T-helper 9 cell (primary cell): ENCODE measurements around the gene CCNL2.
"Not testable (repeated sequence)": the region's sequence is repeated elsewhere in the genome, so short reads cannot be mapped to it uniquely, and the experiment has no call there.

Experiments
- DNase-seq: peaks from one replicate; pipeline ENCODE4 v3.0.0-alpha.2; 2020

The CCNL2 gene

DNA sequence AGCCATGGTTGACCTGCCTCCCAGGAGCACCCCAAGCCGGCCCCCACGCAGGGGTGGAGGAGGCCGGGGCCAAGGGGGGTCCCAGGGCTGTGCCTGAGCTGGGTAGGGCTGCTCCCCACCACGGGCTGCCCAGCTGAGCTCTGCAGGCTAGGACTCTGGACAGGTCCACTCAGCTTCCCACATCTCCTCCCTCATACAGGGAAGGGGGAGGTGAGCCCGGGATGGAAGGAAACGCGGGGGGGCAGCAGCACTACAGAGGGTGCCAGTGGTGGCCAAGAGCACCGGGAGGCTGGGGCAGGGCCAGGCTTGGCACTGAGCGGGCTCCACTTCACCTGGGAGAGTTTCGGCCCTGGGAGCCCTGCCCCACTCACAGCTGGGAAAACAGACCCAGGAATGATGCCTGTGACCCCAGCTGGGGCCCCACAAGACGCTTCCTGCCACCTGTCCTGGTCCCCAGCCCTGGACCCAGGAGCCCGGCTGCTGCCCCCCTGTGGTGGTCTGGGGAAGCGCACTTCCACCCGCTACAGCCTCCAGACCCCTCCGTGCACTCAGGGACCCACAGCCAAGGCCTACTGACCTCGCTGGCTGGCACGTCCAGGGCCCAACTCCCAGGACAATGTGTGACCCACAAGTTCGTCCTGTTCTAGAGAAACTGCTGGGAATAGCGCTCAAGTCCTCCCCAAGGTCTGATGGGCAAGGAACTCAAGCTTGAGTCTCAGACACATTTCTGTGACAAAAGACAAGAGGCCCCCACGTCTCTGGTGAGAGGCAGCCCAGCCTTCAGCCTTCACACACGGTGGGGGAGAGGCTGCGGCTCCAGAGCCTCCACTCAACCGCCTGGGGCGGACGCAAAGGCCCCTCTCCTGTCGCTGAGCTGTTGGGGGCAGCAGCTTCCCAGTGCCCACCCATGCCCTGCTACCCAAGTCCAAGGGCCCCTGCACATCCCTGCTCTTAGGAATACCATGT is 27.1 kb downstream of the CCNL2 start:
- peak; percentile 77 for DNase-seq

DNA sequence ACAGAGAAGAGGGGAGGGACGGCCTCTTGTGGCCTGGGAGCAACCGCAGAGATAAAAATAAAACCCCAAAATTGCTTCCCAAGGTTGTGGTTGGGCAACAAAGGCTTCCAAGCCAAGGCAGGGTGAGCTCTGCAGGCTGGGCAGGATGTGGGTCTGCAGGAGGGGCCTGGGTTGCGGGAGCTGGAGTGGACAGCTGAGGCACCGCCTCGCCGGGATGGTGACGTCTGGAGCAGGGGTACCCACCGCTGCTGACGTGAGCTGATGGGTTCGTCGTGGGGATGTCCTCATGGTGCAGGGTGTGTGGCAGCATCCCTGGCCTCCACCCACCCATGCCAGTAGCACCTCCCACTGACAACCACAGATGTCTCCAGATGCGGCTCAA is 27.8 kb downstream of the CCNL2 start:
- peak; percentile 73 for DNase-seq

GRCh38 chr1:1370771-1371300 is 28.3 kb downstream of the CCNL2 start:
- no peak for DNase-seq

- DNase-seq, result not testable (repeated sequence)
These were observed 29.0 kb downstream of the CCNL2 start for GRCh38 chr1:1370094-1370493.

- no peak for DNase-seq
These were observed 31.8 kb downstream of the CCNL2 start for GRCh38 chr1:1367315-1367714.

GRCh38 chr1:1366699-1367066 is 32.5 kb downstream of the CCNL2 start:
- DNase-seq, result no peak

GRCh38 chr1:1365875-1366698 is 33.0 kb downstream of the CCNL2 start:
- DNase-seq, result no peak

DNA sequence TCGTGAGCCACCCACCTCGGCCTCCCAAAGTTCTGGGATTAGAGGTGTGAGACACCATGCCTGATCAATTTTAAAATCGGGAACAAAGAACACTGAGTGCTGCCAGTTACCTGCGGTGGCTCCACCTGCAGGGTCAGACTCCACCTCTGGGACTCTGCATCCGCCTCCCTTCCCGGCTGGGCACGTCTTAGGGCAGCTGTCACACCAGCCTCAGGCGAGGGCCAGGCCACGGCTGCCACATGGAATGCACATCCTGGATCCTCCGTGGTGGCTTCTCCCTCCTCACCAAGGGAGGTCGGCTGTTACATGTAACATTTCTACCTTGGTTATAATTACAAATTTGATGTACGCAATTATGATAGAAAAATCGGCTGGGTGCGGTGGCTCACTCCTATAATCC is 34.9 kb downstream of the CCNL2 start:
- no peak for DNase-seq

DNA sequence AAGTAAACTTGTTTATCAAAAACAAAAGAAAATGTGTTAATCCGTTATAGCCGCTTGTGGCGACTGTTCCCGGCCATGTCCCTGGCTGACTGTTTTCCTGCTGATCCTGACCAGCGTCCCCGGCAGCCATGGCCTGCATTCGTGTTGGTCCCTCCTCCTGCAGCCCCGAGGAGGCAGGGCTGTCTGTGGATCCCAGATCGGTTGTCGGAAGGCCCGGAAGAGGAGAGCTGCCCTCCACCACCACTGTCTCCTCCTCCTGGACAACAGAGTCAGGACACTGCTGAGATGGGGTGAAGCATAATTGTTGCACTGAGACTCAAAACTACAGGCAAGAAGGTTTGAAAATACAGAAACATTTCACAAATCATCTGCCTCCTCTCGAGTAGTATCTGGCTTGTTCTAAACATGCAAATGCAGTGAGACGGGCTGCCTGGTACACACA is 37.1 kb downstream of the CCNL2 start:
- DNase-seq, result no peak

GRCh38 chr1:1361233-1361981 is 37.7 kb downstream of the CCNL2 start:
- no peak for DNase-seq

GRCh38 chr1:1360506-1361169 is 38.5 kb downstream of the CCNL2 start:
- no peak for DNase-seq

- DNase-seq, result no peak
These were observed 39.3 kb downstream of the CCNL2 start for GRCh38 chr1:1359664-1360468.

DNA sequence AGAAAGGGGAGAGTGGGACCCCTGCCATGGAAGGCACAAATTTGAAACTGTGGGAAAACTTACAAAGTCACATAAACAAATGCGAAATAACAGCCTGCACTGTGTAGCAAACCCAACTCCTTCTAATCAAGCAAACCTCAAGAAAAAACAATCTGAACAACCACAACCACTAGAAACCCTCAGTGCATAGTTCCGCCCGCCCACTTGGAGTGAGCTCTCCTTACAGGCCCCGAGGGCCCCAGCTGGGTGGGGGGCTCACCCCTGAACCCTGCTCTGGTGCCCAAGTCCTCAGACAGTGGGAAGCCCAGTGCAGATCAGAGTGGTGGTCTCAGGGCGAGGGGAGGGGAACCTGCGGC is 39.8 kb downstream of the CCNL2 start:
- no peak for DNase-seq

GRCh38 chr1:1358433-1359271 is 40.5 kb downstream of the CCNL2 start, which contains the start of gene MXRA8:
Gene MXRA8 (minus strand): TSS chr1:1358555. CDS start chr1:1358504, 51 bp downstream.
- DNase-seq, result no peak

DNA sequence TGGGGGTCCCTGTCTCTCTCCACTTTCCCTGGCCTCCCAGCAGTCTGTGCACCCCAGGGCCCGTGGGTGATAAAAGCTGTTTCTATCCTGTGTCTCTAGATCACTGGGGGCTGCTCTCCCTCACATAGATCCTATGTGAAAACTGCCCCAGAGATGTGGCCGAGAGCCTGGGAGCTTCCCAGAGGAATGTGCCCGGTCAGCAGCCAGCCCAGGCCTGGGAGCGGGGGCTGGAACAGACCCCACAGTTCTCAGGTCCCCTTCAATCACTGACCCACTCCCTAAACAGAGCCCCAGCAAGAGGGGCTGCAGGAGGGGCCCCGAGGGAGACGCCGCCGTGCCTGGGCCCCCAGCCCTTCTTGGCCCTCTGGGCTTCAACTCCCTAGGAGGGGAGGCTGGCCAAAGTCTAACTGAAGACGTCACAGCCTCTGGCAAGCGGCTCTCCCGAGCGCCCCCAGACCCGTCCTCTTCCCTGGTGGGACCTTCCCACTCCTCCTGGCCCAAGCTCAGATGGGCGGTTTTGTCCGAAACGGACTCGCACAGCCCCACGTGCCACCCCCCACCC is 41.2 kb downstream of the CCNL2 start:
- DNase-seq, result no peak

DNA sequence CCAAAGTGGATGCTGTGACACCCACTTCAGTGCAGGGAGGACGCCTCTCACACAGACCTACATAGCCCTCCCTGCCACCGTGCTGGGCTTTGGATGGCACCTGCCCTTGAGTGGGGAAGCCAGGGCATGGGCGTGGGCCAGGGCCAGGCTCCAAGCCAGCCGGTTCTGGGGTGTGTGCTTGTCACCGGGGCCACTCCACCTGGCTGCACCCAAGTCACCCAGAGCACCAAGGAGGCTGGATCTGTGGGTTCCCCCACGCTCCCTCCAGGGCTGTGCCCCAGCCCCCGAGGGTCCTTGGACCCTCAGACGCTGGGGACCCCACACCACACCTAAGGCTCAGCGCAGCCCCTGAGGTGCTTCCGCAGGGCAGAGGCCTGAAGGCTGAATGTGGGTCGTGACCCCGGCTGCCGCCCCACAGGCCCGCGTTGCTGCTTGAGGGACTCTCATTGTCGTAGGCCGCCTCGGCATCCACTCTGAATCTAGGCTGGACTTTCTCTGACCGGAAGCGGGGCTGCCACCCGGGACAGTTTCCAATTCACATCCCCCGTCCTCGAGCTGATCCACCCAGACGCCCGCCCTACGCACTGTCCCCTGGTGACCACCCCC is 42.2 kb downstream of the CCNL2 start:
- no peak for DNase-seq

GRCh38 chr1:1356166-1356795 is 42.9 kb downstream of the CCNL2 start:
- no peak for DNase-seq

DNA sequence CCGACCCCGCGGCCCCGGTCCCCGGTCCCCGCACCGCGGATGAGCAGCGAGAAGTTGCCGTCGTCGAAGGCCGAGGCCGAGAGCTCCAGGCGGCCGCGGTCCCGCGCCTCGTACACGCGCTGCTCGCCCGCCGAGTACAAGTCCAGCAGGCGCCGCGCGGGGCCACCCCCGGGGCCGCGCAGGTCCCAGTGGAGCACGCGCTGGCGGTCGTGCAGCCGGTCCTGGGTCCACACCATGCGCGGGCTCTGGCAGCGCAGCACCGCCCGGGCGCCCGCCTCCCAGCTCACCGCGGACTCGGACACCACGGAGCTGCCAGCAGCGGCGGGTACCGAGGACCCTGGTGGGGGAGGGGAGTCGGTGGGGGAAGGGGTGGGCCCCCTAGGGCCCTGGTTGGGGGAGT is 43.7 kb downstream of the CCNL2 start:
- no peak for DNase-seq
